Mesenchymal stem cell (in vitro differentiated cells and primary cell): Measurements from ENCODE around the gene CD300E.

Experiments used
- DNase-seq: peaks from one replicate; pipeline ENCODE4 v3.0.0-alpha.2; 2013
- H2AFZ ChIP-seq: one replicate; pipeline ENCODE4 v1.6.1; 2013; ENCODE audit warnings: low read depth, mild to moderate bottlenecking, control low read depth, inconsistent platforms, low read length, moderate library complexity
- H2AK5ac ChIP-seq: 2 replicates; pipeline ENCODE4 v1.6.1; 2013; ENCODE audit warnings: low read length, moderate library complexity, mild to moderate bottlenecking, inconsistent platforms; ENCODE audit not compliant: severe bottlenecking
- H2BK120ac ChIP-seq: one replicate; pipeline ENCODE4 v1.6.1; 2013; ENCODE audit warnings: low read depth, mild to moderate bottlenecking, inconsistent platforms, low read length, moderate library complexity
- H2BK12ac ChIP-seq, 2 experiments: one replicate each; pipeline ENCODE4 v1.6.1; 2013; ENCODE audit warnings: inconsistent platforms in 2 of 2, low read length in 2 of 2, mild to moderate bottlenecking in 2 of 2, moderate library complexity in 2 of 2, control low read depth in 1 of 2
- H2BK15ac ChIP-seq: one replicate; pipeline ENCODE4 v1.6.1; 2013; ENCODE audit warnings: mild to moderate bottlenecking, low read depth, inconsistent platforms; ENCODE audit not compliant: poor library complexity, severe bottlenecking
- H2BK5ac ChIP-seq: 2 replicates; pipeline ENCODE4 v1.6.1; 2013; ENCODE audit warnings: low read depth, mild to moderate bottlenecking, low read length, control low read depth, inconsistent platforms; ENCODE audit not compliant: poor library complexity, severe bottlenecking
- H3K14ac ChIP-seq, 2 experiments: one replicate each; pipeline ENCODE4 v1.6.1; 2013; ENCODE audit warnings: inconsistent platforms in 2 of 2, low read length in 2 of 2, control low read depth in 1 of 2, mild to moderate bottlenecking in 1 of 2, moderate library complexity in 1 of 2
- H3K18ac ChIP-seq, 2 experiments: one replicate each; pipeline ENCODE4 v1.6.1; 2013; ENCODE audit warnings: inconsistent platforms in 2 of 2, low read length in 2 of 2, control low read depth in 1 of 2, low read depth in 1 of 2, mild to moderate bottlenecking in 1 of 2
- H3K23ac ChIP-seq, 2 experiments: one replicate each; pipeline ENCODE4 v1.6.1; 2013; ENCODE audit warnings: inconsistent platforms in 2 of 2, low read length in 2 of 2, mild to moderate bottlenecking in 2 of 2, moderate library complexity in 2 of 2, control low read depth in 1 of 2
- H3K27ac ChIP-seq: 2 replicates; pipeline ENCODE4 v1.5.1; 2013; ENCODE audit warnings: mild to moderate bottlenecking, moderate library complexity, low read length, control low read depth, inconsistent platforms; ENCODE audit not compliant: poor library complexity, severe bottlenecking
- H3K27me3 ChIP-seq, 2 experiments: 2 replicates each; pipeline versions ENCODE4 v1.6.1 to v1.7.0; 2013; ENCODE audit warnings: low read length in 2 of 2, mild to moderate bottlenecking in 2 of 2, moderate library complexity in 2 of 2, control low read depth in 1 of 2, inconsistent platforms in 1 of 2; ENCODE audit not compliant: control insufficient read depth in 1 of 2, insufficient read depth in 1 of 2
- H3K36me3 ChIP-seq, 2 experiments: 2 replicates each; pipeline versions ENCODE4 v1.6.1 to v1.7.0; 2013; ENCODE audit warnings: low read length in 2 of 2, control low read depth in 1 of 2, inconsistent platforms in 1 of 2, low read depth in 1 of 2, mild to moderate bottlenecking in 1 of 2; ENCODE audit not compliant: insufficient read depth in 2 of 2, control insufficient read depth in 1 of 2
- H3K4ac ChIP-seq, 2 experiments: one replicate each; pipeline ENCODE4 v1.6.1; 2013; ENCODE audit warnings: inconsistent platforms in 2 of 2, low read length in 2 of 2, mild to moderate bottlenecking in 2 of 2, moderate library complexity in 2 of 2, control low read depth in 1 of 2, low read depth in 1 of 2
- H3K4me1 ChIP-seq: 2 replicates; pipeline ENCODE4 v1.6.1; 2013; ENCODE audit warnings: low read depth, low read length, control low read depth; ENCODE audit not compliant: control insufficient read depth, insufficient read depth
- H3K4me2 ChIP-seq: 2 replicates; pipeline ENCODE4 v1.6.1; 2013; ENCODE audit warnings: low read length, mild to moderate bottlenecking, inconsistent platforms; ENCODE audit not compliant: poor library complexity, severe bottlenecking
- H3K4me3 ChIP-seq, 2 experiments: 2 replicates each; pipeline versions ENCODE4 v1.5.1 to v1.7.0; 2013; ENCODE audit warnings: low read length in 2 of 2, mild to moderate bottlenecking in 2 of 2, control low read depth in 1 of 2, low read depth in 1 of 2; ENCODE audit not compliant: insufficient read depth in 1 of 2
- H3K79me1 ChIP-seq: replicated peaks from 2 replicates; pipeline ENCODE4 v1.6.1; 2013; ENCODE audit warnings: mild to moderate bottlenecking, control low read depth, low read length, inconsistent platforms; ENCODE audit not compliant: poor library complexity, severe bottlenecking
- H3K9ac ChIP-seq: 2 replicates; pipeline ENCODE4 v1.7.0; 2013; ENCODE audit warnings: mild to moderate bottlenecking, low read length, moderate library complexity
- H3K9me3 ChIP-seq: 2 replicates; pipeline ENCODE4 v1.7.0; 2013; ENCODE audit warnings: mild to moderate bottlenecking, low read length; ENCODE audit not compliant: control insufficient read depth
- H4K8ac ChIP-seq: one replicate; pipeline ENCODE4 v1.6.1; 2013; ENCODE audit warnings: inconsistent platforms, mild to moderate bottlenecking, low read length, moderate library complexity
- H4K91ac ChIP-seq: one replicate; pipeline ENCODE4 v1.6.1; 2013; ENCODE audit warnings: mild to moderate bottlenecking, low read length, inconsistent platforms
- WGBS: methylation state at CpG from one replicate; pipeline ENCODE4 v1.1.7; 2013; ENCODE audit warnings: mixed read lengths; 5-methylcytosine and 5-hydroxymethylcytosine counted together

Gene CD300E

GRCh38 chr17:74606050-74606449 lies 17.5 kb downstream of the CD300E start:
- H2BK5ac ChIP-seq = no peak overlapping the region
- no peak overlapping the region for H2BK12ac ChIP-seq
- no peaks in the 10 kb centered on the region for H3K79me1 ChIP-seq
- H4K8ac ChIP-seq = no peak overlapping the region
- no peak overlapping the region for H3K9ac ChIP-seq
- no peak overlapping the region for H3K4ac ChIP-seq
- H3K9me3 ChIP-seq = no peaks in the 10 kb centered on the region
- H3K4me2 ChIP-seq = no peak overlapping the region
- peaks cover 33 to 72% of the 10 kb centered on the region in 2 experiments for H3K27me3 ChIP-seq
- no peak overlapping the region for H3K23ac ChIP-seq
- H2AFZ ChIP-seq = no peak overlapping the region
- no peak overlapping the region for H3K14ac ChIP-seq
- H3K36me3 ChIP-seq = no peaks in the 10 kb centered on the region
- H2BK120ac ChIP-seq = no peak overlapping the region
- no peak overlapping the region for H3K27ac ChIP-seq
- 86% methylated on average over 8 of the region's 8 CpGs for WGBS
- DNase-seq = no peak
- H3K4me1 ChIP-seq = no peaks in the 10 kb centered on the region
- H2BK15ac ChIP-seq = no peak overlapping the region
- no peak overlapping the region for H2AK5ac ChIP-seq
- H4K91ac ChIP-seq = no peak overlapping the region
- H3K4me3 ChIP-seq = no peak overlapping the region
- H3K18ac ChIP-seq = no peak overlapping the region

- H4K8ac ChIP-seq = no peak overlapping the region
- H3K14ac ChIP-seq = no peak overlapping the region
- H3K9me3 ChIP-seq = no peaks in the 10 kb centered on the region
- H2BK12ac ChIP-seq = no peak overlapping the region
- H3K4me2 ChIP-seq = no peak overlapping the region
- no peak overlapping the region for H3K27ac ChIP-seq
- peak; percentile 46 for DNase-seq
- no peak overlapping the region for H3K4me3 ChIP-seq
- peaks cover 35 to 71% of the 10 kb centered on the region in 2 experiments for H3K27me3 ChIP-seq
- no peak overlapping the region for H3K4ac ChIP-seq
- no peak overlapping the region for H2AK5ac ChIP-seq
- no peak overlapping the region for H2BK120ac ChIP-seq
- H2BK5ac ChIP-seq = no peak overlapping the region
- WGBS = 73% methylated on average over 7 of the region's 10 CpGs
- no peak overlapping the region for H2AFZ ChIP-seq
- no peak overlapping the region for H4K91ac ChIP-seq
- no peaks in the 10 kb centered on the region for H3K79me1 ChIP-seq
- H3K23ac ChIP-seq = no peak overlapping the region
- H3K36me3 ChIP-seq = no peaks in the 10 kb centered on the region
- no peaks in the 10 kb centered on the region for H3K4me1 ChIP-seq
- no peak overlapping the region for H2BK15ac ChIP-seq
- H3K18ac ChIP-seq = no peak overlapping the region
- no peak overlapping the region for H3K9ac ChIP-seq
Measured at GRCh38 chr17:74605361-74605760, 18.2 kb downstream of the CD300E start.

GRCh38 chr17:74604761-74605160 lies 18.8 kb downstream of the CD300E start:
- Histone ChIP-seq H3K4me2 (no peak overlapping the region), H3K27me3 (peaks cover 33 to 70% of the 10 kb centered on the region in 2 experiments), H3K36me3 (no peaks in the 10 kb centered on the region), H3K9me3 (no peaks in the 10 kb centered on the region), H3K4me3 (no peak overlapping the region), H3K18ac (no peak overlapping the region), H4K91ac (no peak overlapping the region), H2BK5ac (no peak overlapping the region), H2BK120ac (no peak overlapping the region), H2AFZ (no peak overlapping the region), H4K8ac (no peak overlapping the region), H3K9ac (no peak overlapping the region), H3K27ac (no peak overlapping the region), H2BK12ac (no peak overlapping the region), H2AK5ac (no peak overlapping the region), H3K14ac (no peak overlapping the region), H3K79me1 (no peaks in the 10 kb centered on the region), H3K23ac (no peak overlapping the region), H2BK15ac (no peak overlapping the region), H3K4ac (no peak overlapping the region), H3K4me1 (no peaks in the 10 kb centered on the region)
- no peak for DNase-seq
- WGBS = 86% methylated on average over 10 of the region's 10 CpGs

GRCh38 chr17:74604200-74604599 lies 19.3 kb downstream of the CD300E start:
- H3K4me2 ChIP-seq = no peak overlapping the region
- no peak overlapping the region for H2BK15ac ChIP-seq
- H3K4me1 ChIP-seq = no peaks in the 10 kb centered on the region
- H2AK5ac ChIP-seq = no peak overlapping the region
- no peak overlapping the region for H4K91ac ChIP-seq
- no peak overlapping the region for H3K9ac ChIP-seq
- no peak overlapping the region for H4K8ac ChIP-seq
- peaks cover 34 to 70% of the 10 kb centered on the region in 2 experiments for H3K27me3 ChIP-seq
- no peak overlapping the region for H3K14ac ChIP-seq
- H2AFZ ChIP-seq = no peak overlapping the region
- no peaks in the 10 kb centered on the region for H3K79me1 ChIP-seq
- 85% methylated on average over 6 of the region's 6 CpGs for WGBS
- no peak overlapping the region for H3K23ac ChIP-seq
- H3K9me3 ChIP-seq = no peaks in the 10 kb centered on the region
- H2BK5ac ChIP-seq = no peak overlapping the region
- H3K4ac ChIP-seq = no peak overlapping the region
- H3K18ac ChIP-seq = no peak overlapping the region
- DNase-seq = no peak
- H3K36me3 ChIP-seq = no peaks in the 10 kb centered on the region
- H3K4me3 ChIP-seq = no peak overlapping the region
- H2BK12ac ChIP-seq = no peak overlapping the region
- H3K27ac ChIP-seq = no peak overlapping the region
- H2BK120ac ChIP-seq = no peak overlapping the region
